HG02970 (cell line): ENCODE results near the gene DISP2.

Experiments used
- ATAC-seq: cut with Tn5 transposase; IDR thresholded peaks from one replicate; pipeline ENCODE4 v1.9.1; 2021; ENCODE audit warnings: mild to moderate bottlenecking, moderate library complexity, moderate number of reproducible peaks; ENCODE audit not compliant: unreplicated experiment, low FRiP score

DISP2 gene

GRCh38 chr15:40382580-40383456 lies 24.8 kb downstream of the DISP2 start, which contains the start of gene KNSTRN:
Gene KNSTRN (plus strand): TSS chr15:40382721. CDS start chr15:40382836, 115 bp downstream.
- peak; percentile 92 for ATAC-seq

GRCh38 chr15:40386480-40386879 lies 28.5 kb downstream of the DISP2 start:
- no peak for ATAC-seq

- no peak for ATAC-seq
Observed at GRCh38 chr15:40388941-40389823, 31.2 kb downstream of the DISP2 start.

DNA sequence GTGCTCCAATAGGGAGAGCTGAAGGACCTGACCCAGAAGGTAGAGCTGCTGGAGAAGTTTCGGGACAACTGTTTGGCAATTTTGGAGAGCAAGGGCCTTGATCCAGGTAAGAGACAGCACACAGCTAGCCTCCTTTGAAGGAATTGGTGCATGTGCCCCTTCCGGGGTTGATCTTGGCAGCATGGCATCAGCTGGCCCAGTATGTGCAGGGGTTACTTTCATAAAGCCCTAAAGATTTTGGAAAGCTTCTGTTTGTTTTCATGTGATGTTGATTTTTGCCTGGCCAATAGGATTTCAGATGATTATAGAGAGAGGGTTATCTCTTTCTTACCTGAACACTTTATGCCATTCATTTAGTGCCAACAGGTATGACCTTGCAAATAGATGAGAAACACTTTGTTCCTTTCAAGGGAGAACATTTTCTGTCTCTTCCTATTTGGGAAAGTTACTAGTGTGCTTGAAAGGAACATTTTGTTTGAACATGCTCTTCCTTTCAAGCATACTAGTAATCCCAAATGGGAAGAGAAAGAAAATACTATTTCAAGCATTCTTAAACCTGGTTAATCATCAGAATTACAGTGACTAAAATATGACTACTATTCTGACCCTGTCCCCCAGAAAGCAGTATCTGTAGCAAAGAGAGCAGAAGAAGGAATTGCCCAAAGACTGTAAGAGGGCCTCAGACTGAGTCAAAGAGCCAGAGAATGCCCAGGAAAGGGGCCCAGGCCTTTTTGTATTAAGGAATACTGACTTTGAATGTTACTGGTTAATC lies 32.0 kb downstream of the DISP2 start:
- ATAC-seq = no peak

- ATAC-seq = no peak
Observed at GRCh38 chr15:40392986-40393948, 35.2 kb downstream of the DISP2 start.

- no peak for ATAC-seq
Observed at GRCh38 chr15:40397688-40398412, 39.8 kb downstream of the DISP2 start.

DNA sequence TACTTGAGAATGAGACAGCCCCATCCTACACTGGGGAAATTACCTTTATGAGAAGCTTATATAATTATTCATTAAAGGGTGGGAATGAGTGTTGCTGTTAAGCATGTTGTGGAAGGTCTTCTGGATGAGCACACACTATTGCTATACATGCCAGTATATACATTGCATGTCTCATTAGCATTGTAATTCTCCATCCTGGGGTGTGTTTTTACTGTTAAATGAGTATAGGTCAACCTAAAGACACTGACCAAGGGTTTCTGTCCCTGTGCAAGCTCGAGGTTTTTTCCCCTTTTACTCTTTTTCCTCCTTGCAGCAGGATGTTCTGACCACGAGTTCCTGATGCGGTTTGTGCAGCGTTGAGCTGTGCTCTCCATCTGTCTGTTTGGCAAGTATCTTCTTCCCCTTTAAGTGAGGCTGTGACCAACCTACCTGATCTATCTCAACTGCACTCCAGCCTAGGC lies 40.4 kb downstream of the DISP2 start:
- peak; percentile 69 for ATAC-seq

DNA sequence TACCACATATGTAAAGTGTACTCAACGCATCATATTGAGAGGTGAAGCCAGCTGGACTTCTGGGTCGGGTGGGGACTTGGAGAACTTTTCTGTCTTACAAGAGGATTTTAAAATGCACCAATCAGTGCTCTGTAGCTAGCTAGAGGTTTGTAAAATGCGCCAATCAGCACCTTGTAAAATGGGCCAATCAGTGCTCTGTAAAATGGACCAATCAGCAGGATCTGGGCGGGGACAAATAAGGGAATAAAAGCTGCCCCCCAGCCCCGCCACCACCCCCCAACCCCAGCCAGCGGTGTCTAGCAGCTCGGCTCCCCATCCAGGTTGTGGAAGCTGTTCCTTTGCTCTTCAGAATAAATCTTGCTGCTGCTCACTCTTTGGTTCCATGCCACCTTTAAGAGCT lies 41.4 kb downstream of the DISP2 start:
- no peak for ATAC-seq

DNA sequence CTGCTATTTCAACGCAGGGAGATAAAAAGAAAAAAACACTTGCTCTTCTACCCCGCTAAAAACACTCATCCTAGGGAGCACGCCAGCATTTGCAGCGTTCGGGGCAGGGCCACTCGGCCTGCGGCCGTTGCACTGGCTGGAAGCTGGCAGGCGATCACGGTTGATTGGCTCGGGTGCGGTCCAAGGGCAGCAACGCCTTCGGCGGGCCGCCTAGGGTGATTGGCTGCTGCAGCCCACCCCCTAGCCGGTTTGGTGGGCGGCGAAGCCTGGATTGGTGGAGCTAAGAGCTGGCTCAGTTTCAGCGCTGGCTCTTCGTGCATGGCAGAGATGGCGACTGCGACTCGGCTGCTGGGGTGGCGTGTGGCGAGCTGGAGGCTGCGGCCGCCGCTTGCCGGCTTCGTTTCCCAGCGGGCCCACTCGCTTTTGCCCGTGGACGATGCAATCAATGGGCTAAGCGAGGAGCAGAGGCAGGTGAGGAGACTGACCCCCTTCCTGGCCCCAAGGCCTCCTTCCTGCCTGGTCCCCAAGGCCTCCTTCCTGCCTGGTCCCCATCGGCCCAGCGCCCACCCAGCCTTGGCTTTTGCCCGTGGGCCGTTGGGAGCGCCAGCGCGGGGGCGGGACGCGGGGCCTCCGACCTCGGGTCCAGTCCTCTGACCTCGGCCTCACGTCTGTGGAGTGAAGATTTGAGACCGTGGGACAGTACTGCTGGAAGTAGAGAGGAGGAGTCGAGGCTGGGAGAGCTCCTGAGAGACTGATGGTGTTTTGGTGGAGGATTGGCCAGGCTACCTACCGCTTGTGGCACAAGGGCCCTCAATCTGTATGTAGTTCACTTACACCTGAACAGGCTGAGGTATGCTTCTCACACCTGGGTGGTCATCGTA lies 47.7 kb downstream of the DISP2 start, which contains the start of gene IVD:
Gene IVD (plus strand): TSS at position 295 of the 881 bp plus-strand sequence. CDS start 33 bp downstream, at position 328.
- peak; percentile 84 for ATAC-seq

- no peak for ATAC-seq
Observed at GRCh38 chr15:40407330-40407990, 49.4 kb downstream of the DISP2 start.

DNA sequence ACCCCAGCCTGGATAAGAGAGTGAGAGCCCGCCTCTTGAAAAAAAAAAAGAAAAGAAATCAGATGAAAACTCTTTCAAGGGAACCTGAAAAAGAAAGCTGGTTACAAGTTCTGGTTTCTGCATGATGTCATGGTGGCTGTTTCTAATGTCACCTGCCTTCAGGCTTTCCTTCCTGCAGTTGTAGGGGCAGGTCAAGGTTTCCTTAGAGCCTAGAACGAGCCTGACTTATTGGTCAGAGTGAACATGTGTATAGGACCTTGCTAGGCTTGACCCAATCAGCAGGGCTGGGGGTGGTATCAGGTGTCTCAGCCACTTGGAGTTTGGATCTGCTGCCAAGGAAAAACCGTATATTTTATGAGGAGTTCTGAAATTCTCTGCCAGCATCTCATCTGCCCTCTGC lies 51.3 kb downstream of the DISP2 start:
- ATAC-seq = no peak

GRCh38 chr15:40410476-40410875 lies 52.5 kb downstream of the DISP2 start:
- no peak for ATAC-seq

GRCh38 chr15:40412095-40412759 lies 54.2 kb downstream of the DISP2 start:
- no peak for ATAC-seq

DNA sequence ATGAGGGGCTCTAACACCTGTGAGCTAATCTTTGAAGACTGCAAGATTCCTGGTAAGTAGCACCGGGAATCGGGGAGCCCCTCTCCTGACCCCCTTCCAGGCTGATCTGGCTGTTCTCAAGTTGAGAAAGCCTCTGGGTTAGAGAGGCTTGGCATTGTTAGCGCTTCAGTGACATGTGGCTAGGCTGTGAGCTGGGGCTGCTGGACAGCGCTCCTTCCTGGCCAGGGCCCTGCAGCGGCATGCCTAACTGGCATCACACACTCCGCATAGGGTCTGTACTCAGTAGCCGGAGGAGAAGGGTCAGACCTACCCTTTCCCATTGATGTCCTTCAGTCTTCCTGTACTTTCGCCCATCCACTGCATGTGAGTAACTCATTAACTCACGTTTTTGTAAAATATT lies 55.0 kb downstream of the DISP2 start:
- no peak for ATAC-seq

DNA sequence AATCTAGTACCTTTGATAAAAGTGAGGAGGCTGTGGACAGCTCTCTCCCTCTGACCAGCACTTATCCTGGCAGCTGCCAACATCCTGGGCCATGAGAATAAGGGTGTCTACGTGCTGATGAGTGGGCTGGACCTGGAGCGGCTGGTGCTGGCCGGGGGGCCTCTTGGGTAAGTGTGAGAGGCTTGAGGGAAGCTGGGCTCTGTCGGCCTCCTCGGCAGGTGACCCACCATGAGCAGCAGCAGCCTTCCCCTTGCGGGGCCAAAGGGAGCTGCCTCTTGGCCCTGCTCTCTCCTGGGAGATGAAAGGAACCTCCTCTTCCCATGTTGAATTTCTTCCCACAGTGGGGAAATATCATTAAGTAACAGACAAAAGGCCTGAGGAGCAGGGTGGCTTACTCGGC lies 56.8 kb downstream of the DISP2 start:
- ATAC-seq = no peak

DNA sequence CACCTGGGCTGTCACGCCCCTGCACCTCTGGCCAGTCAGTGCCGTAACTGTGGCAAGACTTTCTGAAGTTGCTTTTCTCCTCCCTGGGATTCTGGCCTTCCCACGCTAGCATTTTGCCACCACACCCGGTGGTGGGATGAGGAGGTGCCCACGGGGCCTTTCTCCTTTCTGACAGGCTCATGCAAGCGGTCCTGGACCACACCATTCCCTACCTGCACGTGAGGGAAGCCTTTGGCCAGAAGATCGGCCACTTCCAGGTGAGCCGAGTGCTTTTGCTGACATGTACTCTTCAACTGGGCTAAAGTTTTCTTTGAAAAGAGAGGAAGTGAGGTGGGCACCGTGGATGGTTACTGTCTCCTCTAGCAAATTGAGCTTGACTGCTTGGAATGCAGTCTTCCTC lies 57.2 kb downstream of the DISP2 start:
- no peak for ATAC-seq

DNA sequence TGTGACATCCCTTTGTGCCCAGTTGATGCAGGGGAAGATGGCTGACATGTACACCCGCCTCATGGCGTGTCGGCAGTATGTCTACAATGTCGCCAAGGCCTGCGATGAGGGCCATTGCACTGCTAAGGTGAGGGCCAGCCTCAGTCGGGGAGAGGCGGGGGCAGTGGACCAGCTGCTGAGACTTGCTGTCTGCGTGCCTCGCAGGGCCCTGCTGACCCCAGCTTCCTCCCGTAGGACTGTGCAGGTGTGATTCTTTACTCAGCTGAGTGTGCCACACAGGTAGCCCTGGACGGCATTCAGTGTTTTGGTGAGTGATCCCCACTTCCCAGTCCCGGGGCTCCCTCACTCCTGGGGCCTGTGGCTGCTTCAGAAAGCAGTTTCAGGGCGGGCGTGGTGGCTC lies 58.0 kb downstream of the DISP2 start:
- ATAC-seq = no peak
